Ishikawa (cell line): ENCODE results near the gene PTPN5.

Source experiments
- CEBPB ChIP-seq: IDR thresholded peaks from 2 replicates; pipeline ENCODE4 v1.6.1; 2012
- EP300 ChIP-seq: IDR thresholded peaks from 2 replicates; pipeline ENCODE4 v1.6.1; 2012; ENCODE audit warnings: borderline replicate concordance
- RAD21 ChIP-seq: IDR thresholded peaks from 2 replicates; pipeline ENCODE4 v1.6.1; 2012; ENCODE audit warnings: low read depth

GRCh38 chr11:18707811-18708340 is 83.7 kb downstream of the PTPN5 start:
- no peak for TF ChIP-seq EP300
- no peak for TF ChIP-seq RAD21
- TF ChIP-seq CEBPB: no peak
